HCT116 (cell line): ENCODE data around the gene KCTD1. TPM values are rescaled to one million over a fixed set of nuclear protein-coding genes. Genes with fewer than 3 reads are reported as not detected.

Source experiments
- ATAC-seq: fragments of 200-7000 bp; cut with Tn5 transposase; 2 replicates; pipeline ENCODE4 v1.9.1; 2020; ENCODE audit warnings: mild to moderate bottlenecking, moderate library complexity
- BruUV-seq: library from RNA; stranded (reverse); fragments of 400-500 nt; replicated peaks from 2 replicates; lab custom pipeline; 2021; lab: Mats Ljungman, UMichigan
- CTCF ChIA-PET: fragments of 300-600 bp; sonication (Branson Sonifier 250); formaldehyde crosslinking; loops from one replicate; lab custom pipeline; 2021; ENCODE audit warnings: antibody characterized with exemption; lab: Charles Lee
- POLR2A ChIA-PET: fragments of 300-600, 350-600 bp; sonication (Branson Sonifier 250); formaldehyde crosslinking; loops from one replicate; lab custom pipeline; 2021; ENCODE audit warnings: antibody characterized with exemption; lab: Charles Lee
- RAD21 ChIA-PET, 2 experiments: fragments of 300-600 bp; sonication (Branson Sonifier 250); formaldehyde crosslinking; loops; one replicate each; lab custom pipeline; 2023; ENCODE audit warnings: low total read pairs in 2 of 2; ENCODE audit not compliant: uncharacterized antibody in 2 of 2, unreplicated experiment in 2 of 2, low non-redundant PET in 1 of 2; lab: Charles Lee
- DNase-seq: peaks from one replicate; pipeline ENCODE4 v3.0.0-alpha.2; 2010; ENCODE audit warnings: low read depth, low spot score
- H2AFZ ChIP-seq: fragments of 200-600 bp; shearing (Covaris generic), sonication (generic); 2 replicates; pipeline ENCODE4 v1.6.1; 2017; ENCODE audit warnings: low read depth, mixed run types, mixed read lengths, antibody characterized with exemption, low read length; ENCODE audit not compliant: poor library complexity, severe bottlenecking
- H3K27ac ChIP-seq: 2 replicates; pipeline ENCODE4 v1.5.1; 2012; ENCODE audit warnings: low read depth, low read length
- H3K27me3 ChIP-seq: fragments of 200-600 bp; sonication (generic); 2 replicates; pipeline ENCODE4 v1.6.1; 2016; ENCODE audit warnings: mixed run types, low read length, mixed read lengths; ENCODE audit not compliant: insufficient read depth
- H3K36me3 ChIP-seq, 2 experiments: fragments of 200-500 bp in 1 of 2; fragments of 200-600 bp in 1 of 2; sonication (Bioruptor generic) in 1 of 2; sonication (generic) in 1 of 2; 2 replicates each; pipeline versions ENCODE4 v1.5.1 to v1.6.1; 2014 to 2016; ENCODE audit warnings: low read length in 2 of 2, inconsistent platforms in 1 of 2, mixed read lengths in 1 of 2, mixed run types in 1 of 2; ENCODE audit not compliant: insufficient read depth in 2 of 2, control insufficient read depth in 1 of 2
- H3K4me1 ChIP-seq, 2 experiments: fragments of 200-600 bp in 1 of 2; sonication (generic) in 1 of 2; 2 replicates each; pipeline versions ENCODE4 v1.5.1 to v1.6.1; 2012 to 2017; ENCODE audit warnings: low read length in 2 of 2, inconsistent platforms in 1 of 2, mild to moderate bottlenecking in 1 of 2, mixed read lengths in 1 of 2, mixed run types in 1 of 2, moderate library complexity in 1 of 2; ENCODE audit not compliant: insufficient read depth in 2 of 2, control insufficient read depth in 1 of 2
- H3K4me2 ChIP-seq: fragments of 200-600 bp; sonication (generic); 2 replicates; pipeline ENCODE4 v1.6.1; 2017; ENCODE audit warnings: mixed run types, low read length, mixed read lengths
- H3K4me3 ChIP-seq, 2 experiments: fragments of 200-600 bp in 1 of 2; sonication (generic) in 1 of 2; replicated peaks in 1 of 2; 2 replicates each; pipeline ENCODE4 v1.5.1; 2011 to 2016; ENCODE audit warnings: low read length in 2 of 2, control low read depth in 1 of 2, low read depth in 1 of 2, mild to moderate bottlenecking in 1 of 2, mixed read lengths in 1 of 2, mixed run types in 1 of 2
- H3K79me2 ChIP-seq: fragments of 200-600 bp; sonication (generic); 2 replicates; pipeline ENCODE4 v1.6.1; 2017; ENCODE audit warnings: mild to moderate bottlenecking, mixed run types, low read length, moderate library complexity, mixed read lengths; ENCODE audit not compliant: insufficient read depth
- H3K9ac ChIP-seq: fragments of 200-600 bp; sonication (generic); 2 replicates; pipeline ENCODE4 v1.6.1; 2016; ENCODE audit warnings: low read length, mixed read lengths
- H3K9me2 ChIP-seq: fragments of 200-600 bp; sonication (generic), shearing (Covaris generic); 2 replicates; pipeline ENCODE4 v1.6.1; 2017; ENCODE audit warnings: mixed run types, mild to moderate bottlenecking, moderate library complexity; ENCODE audit not compliant: insufficient read depth
- H3K9me3 ChIP-seq, 2 experiments: fragments of 200-500 bp in 1 of 2; fragments of 200-600 bp in 1 of 2; sonication (Bioruptor generic) in 1 of 2; sonication (generic) in 1 of 2; 2 replicates each; pipeline ENCODE4 v1.6.1; 2014 to 2017; ENCODE audit warnings: low read length in 2 of 2, mixed read lengths in 2 of 2, inconsistent platforms in 1 of 2, low read depth in 1 of 2, mild to moderate bottlenecking in 1 of 2, mixed run types in 1 of 2, moderate library complexity in 1 of 2; ENCODE audit not compliant: control insufficient read depth in 1 of 2, insufficient read depth in 1 of 2
- H4K20me1 ChIP-seq: fragments of 200-600 bp; sonication (generic), shearing (Covaris generic); 2 replicates; pipeline ENCODE4 v1.6.1; 2017; ENCODE audit warnings: mixed run types, mild to moderate bottlenecking, moderate library complexity; ENCODE audit not compliant: insufficient read depth
- ELF1 ChIP-seq: IDR thresholded peaks from 2 replicates; pipeline ENCODE4 v1.6.1; 2012; ENCODE audit warnings: low read depth, borderline replicate concordance
- POLR2AphosphoS5 ChIP-seq: IDR thresholded peaks from 2 replicates; pipeline ENCODE4 v1.6.1; 2011; ENCODE audit warnings: mild to moderate bottlenecking, low read depth, low read length, moderate library complexity
- RAD21 ChIP-seq: IDR thresholded peaks from 2 replicates; pipeline ENCODE4 v1.6.1; 2012; ENCODE audit warnings: low read depth, mild to moderate bottlenecking
- SIN3A ChIP-seq: IDR thresholded peaks from 2 replicates; pipeline ENCODE4 v1.6.1; 2012; ENCODE audit warnings: low read depth
- TCF7L2 ChIP-seq: IDR thresholded peaks from 2 replicates; pipeline ENCODE4 v1.7.0; 2011; ENCODE audit warnings: borderline replicate concordance, inconsistent platforms; ENCODE audit not compliant: insufficient read depth, insufficient read length; ENCODE audit errors: extremely low read depth
- intact Hi-C: fragments of 100-400 bp; cut with micrococcal nuclease; formaldehyde crosslinking; loops from 2 replicates; pipeline ENCODE4 v1.10.0; 2022
- total RNA-seq: library from RNA; stranded (reverse); gene quantifications from one replicate; pipeline ENCODE4 v1.2.1, GENCODE V29; 2021; ENCODE audit not compliant: unreplicated experiment
- TF ChIP-seq, protein P1 (sequence below), 3 experiments: fragments of 200-600 bp in 1 of 3; sonication (generic) in 1 of 3; IDR thresholded peaks in 2 of 3; conservative IDR thresholded peaks in 1 of 3; 2 replicates each; pipeline ENCODE4 v1.5.1; 2012 to 2017; ENCODE audit warnings: low read depth in 2 of 3, low read length in 2 of 3, antibody characterized with exemption in 1 of 3, borderline replicate concordance in 1 of 3, control low read depth in 1 of 3, mild to moderate bottlenecking in 1 of 3, mixed read lengths in 1 of 3, mixed run types in 1 of 3, moderate library complexity in 1 of 3; ENCODE audit not compliant: insufficient read depth in 1 of 3
- TF ChIP-seq, protein P2 (sequence below): IDR thresholded peaks from 2 replicates; pipeline ENCODE4 v1.6.1; 2012

KCTD1 gene
- total RNA-seq, 1 experiment from 2014 or later = 16.8 TPM

DNA sequence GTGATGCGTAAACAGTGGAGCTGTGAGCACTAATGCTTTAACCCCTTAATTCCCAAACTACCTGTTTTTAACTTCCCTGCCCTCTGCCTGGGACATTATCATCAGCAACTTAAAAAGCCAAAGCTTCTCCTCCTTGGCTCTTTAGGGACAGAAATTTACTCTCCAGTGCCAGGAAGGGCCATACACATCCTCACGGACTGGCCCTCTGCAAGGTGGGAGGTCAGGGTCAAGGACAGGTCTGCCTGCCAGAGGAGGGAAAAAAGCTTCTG, 21.5 kb downstream of the KCTD1 start:
- POLR2A ChIA-PET = no interaction called here
- Histone ChIP-seq H3K9me3 (no peaks in the 10 kb centered on the region), H3K4me3 (no peak overlapping the region), H3K4me2 (no peak overlapping the region), H3K9ac (no peak overlapping the region), H3K27me3 (no peaks in the 10 kb centered on the region), H3K4me1 (peaks cover 2 to 14% of the 10 kb centered on the region in 2 experiments; a peak in 3 of 4 replicates), H2AFZ (no peak overlapping the region), H3K27ac (no peak overlapping the region), H3K9me2 (no peaks in the 10 kb centered on the region), H4K20me1 (no peaks in the 10 kb centered on the region), H3K79me2 (no peaks in the 10 kb centered on the region), H3K36me3 (no peaks in the 10 kb centered on the region)
- TF ChIP-seq, protein P1, sequence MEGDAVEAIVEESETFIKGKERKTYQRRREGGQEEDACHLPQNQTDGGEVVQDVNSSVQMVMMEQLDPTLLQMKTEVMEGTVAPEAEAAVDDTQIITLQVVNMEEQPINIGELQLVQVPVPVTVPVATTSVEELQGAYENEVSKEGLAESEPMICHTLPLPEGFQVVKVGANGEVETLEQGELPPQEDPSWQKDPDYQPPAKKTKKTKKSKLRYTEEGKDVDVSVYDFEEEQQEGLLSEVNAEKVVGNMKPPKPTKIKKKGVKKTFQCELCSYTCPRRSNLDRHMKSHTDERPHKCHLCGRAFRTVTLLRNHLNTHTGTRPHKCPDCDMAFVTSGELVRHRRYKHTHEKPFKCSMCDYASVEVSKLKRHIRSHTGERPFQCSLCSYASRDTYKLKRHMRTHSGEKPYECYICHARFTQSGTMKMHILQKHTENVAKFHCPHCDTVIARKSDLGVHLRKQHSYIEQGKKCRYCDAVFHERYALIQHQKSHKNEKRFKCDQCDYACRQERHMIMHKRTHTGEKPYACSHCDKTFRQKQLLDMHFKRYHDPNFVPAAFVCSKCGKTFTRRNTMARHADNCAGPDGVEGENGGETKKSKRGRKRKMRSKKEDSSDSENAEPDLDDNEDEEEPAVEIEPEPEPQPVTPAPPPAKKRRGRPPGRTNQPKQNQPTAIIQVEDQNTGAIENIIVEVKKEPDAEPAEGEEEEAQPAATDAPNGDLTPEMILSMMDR (IDR thresholded peaks at IDR 0.05 in 2 of 3, conservative IDR thresholded peaks at IDR 0.05 in 1 of 3; ENCODE audit: borderline replicate concordance in 1 of 3, insufficient read depth in 1 of 3, low read depth in 2 of 3, low read length in 2 of 3) = no peak
- no peak for TF ChIP-seq ELF1
- TF ChIP-seq SIN3A = no peak
- TF ChIP-seq TCF7L2 = no peak
- no peak for TF ChIP-seq RAD21
- no peak for TF ChIP-seq POLR2AphosphoS5
- TF ChIP-seq, protein P2, sequence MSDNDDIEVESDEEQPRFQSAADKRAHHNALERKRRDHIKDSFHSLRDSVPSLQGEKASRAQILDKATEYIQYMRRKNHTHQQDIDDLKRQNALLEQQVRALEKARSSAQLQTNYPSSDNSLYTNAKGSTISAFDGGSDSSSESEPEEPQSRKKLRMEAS = no peak
- ATAC-seq (no peak), DNase-seq (no peak)
- CTCF ChIA-PET = interaction anchor here (0.6 kb wide), 1 partner anchor 80 kb away, joined by 5 read pairs; no protein-coding TSS in a partner anchor
- RAD21 ChIA-PET = no interaction called here
- BruUV-seq = no TSS peak
- intact Hi-C loops = no loop called here
